Renal cortex interstitium (tissue), 11 donors: ENCODE results near the gene PTPRN2. TPM values are rescaled to one million over a fixed set of nuclear protein-coding genes. Genes with fewer than 3 reads are reported as not detected.
"Not testable (repeated sequence)": the region's sequence is repeated elsewhere in the genome, so short reads cannot be mapped to it uniquely, and the experiment has no call there.

Source experiments
- DNase-seq, 11 donors: peaks; one replicate each; pipeline ENCODE4 v3.0.0-alpha.2; 2013; ENCODE audit warnings: low read depth in 9 of 11, low spot score in 4 of 11; ENCODE audit errors: extremely low read depth in 1 of 11
- polyA plus RNA-seq, 3 donors: library from polyadenylated mRNA; unstranded; fragments of 120-200 nt; gene quantifications; one replicate each; pipeline ENCODE4 v1.2.1, GENCODE V29; 2013; ENCODE audit not compliant: insufficient read length in 3 of 3

The PTPRN2 gene
- polyA plus RNA-seq, 3 donors, result 6.0 to 7.7 (median 7.2) TPM

- DNase-seq, result no peak
Observed at GRCh38 chr7:158318511-158318913, 269.1 kb downstream of the PTPRN2 start.

DNA sequence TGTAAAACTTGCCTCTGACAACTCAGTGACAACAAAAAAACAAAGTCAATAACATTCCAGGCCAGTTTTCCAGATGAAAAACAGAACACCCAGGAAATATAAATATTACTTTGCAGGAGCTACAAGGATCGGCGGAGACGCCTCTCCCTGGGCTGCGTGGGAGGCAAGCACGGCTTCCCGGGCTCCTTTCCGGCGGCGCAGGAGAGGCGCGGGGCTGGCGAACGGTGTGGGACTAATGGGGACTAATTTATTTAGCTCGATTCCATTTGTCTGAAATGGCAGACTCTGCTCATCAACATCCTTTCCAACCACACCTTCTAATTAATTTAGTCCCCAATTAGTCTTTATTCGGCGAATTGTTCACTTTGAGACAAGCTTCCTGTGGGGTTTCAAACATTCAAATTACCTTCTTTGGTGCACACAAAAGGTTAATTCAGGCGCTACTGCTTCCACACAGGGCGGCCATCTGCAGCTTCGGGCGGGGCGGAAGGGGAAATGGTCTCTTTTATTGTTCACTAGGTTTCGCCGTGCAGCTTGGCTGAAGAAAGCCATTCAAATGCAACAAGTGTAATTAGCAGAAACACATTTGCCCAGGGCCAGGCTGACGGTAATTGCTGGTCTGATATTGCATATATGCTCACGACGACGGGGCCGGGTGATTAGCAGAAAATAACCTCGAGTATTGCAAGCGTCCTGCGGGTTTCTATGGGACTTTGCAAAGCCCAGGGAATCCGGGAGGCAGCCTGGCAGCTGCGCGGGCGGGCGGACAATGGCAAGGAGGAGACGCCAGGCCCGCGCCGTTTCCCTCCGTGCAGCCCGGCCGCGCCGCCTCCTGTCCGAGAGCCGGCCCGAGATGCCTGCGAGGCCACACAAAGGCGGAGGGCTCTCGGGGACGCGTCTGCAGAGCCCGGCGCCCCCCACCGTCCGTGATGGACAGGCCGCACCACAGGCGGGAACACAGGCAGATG, 270.1 kb downstream of the PTPRN2 start:
- DNase-seq, result peak in 7 of 11 donors; percentile 13 to 49 (median 28)

GRCh38 chr7:158316466-158317031, 271.1 kb downstream of the PTPRN2 start:
- no peak for DNase-seq

DNA sequence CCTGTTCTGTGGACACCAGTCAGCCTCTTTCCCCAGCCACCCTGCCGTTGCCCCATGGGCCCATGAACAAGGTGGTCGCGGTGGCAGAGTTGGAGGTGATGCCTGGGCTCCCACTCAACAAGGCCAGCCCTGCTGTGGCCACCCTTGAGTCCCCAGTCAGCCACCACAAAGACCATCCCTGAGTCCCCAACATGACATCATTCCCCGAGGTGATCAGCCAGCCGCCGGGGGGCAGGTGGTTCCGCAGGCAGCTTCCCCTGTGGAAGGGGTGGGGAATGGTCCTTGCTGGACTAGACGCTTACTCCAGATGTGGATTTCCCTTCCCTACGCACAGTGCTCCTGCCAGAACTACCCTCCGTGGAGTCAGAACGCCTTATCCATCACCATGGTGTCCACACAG, 271.7 kb downstream of the PTPRN2 start:
- DNase-seq, result no peak

GRCh38 chr7:158315326-158315725, 272.3 kb downstream of the PTPRN2 start:
- no peak for DNase-seq

GRCh38 chr7:158314394-158314793, 273.2 kb downstream of the PTPRN2 start:
- DNase-seq, result no peak

GRCh38 chr7:158313931-158314330, 273.7 kb downstream of the PTPRN2 start:
- no peak for DNase-seq

- no peak for DNase-seq
Observed at GRCh38 chr7:158312789-158313188, 274.8 kb downstream of the PTPRN2 start.

GRCh38 chr7:158311791-158312190, 275.8 kb downstream of the PTPRN2 start:
- DNase-seq, result no peak

DNA sequence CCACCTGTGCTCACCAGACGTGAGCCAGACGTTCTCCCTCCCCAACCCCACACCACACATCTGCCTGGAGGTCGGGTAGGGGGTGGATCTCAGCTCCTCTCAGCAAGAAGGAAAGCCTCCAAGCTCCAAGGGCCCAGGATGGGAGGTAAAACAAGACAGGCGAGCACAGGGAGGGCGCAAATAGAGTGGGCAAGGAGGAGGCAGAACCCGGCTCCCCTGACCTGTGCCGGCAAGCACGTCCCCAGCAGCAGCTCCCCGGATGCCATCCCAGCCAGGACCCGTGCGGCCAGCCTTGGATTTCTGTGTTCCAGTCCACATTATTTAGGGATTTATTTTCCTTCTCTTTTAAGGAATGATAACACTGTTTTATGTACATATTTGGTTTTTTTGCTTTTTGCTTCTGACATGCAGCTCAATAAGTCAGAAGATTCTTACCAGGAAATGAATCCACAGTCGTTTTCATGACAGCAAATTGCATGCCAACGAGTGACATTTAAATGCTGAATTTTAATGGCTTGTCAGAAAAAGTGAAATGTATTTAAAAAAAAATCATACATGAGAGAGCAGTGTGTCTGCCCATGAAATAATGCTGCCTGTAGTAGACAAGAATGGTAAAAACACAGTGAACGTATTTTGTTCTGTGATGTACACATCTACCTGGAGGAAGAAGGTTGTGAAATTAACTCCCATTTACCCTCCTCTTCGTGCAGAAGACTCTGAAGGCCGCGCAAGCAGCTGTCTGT, 276.5 kb downstream of the PTPRN2 start:
- no peak for DNase-seq

GRCh38 chr7:158309868-158310763, 277.5 kb downstream of the PTPRN2 start:
- no peak for DNase-seq

- DNase-seq, result no peak
Observed at GRCh38 chr7:158308001-158308400, 279.6 kb downstream of the PTPRN2 start.

DNA sequence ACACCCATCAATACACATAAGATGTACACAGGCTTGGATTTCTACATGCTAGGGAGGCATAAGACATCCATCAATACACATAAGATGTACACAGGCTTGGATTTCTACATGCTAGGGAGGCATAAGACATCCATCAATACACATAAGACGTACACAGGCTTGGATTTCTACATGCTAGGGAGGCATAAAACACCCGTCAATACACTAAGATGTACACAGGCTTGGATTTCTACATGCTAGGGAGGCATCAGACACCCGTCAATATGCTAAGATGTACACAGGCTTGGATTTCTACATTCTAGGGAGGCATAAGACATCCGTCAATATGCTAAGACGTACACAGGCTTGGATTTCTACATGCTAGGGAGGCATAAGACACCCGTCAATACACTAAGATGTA, 283.6 kb downstream of the PTPRN2 start:
- not testable (repeated sequence) for DNase-seq

DNA sequence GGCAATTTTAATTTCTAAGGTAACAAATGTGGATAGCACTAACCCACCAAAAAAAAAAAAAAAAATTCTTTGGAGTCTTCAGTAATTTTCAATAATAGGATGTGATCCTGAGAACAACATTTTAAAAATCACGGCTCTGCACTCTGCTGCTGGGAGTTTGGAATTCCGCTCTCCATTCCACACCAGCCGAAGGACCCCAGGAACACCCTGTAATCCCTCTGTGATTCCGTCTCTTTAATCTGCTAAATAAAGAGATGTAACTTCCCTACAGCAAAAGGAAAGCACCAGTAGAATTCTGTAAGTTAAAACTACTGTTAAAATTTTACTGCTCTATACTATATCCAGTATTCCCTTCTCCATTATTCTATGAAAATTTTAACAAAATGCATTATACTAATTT, 284.5 kb downstream of the PTPRN2 start:
- DNase-seq, result no peak

GRCh38 chr7:158302274-158303070, 285.2 kb downstream of the PTPRN2 start:
- DNase-seq, result no peak

GRCh38 chr7:158301207-158301606, 286.4 kb downstream of the PTPRN2 start:
- no peak for DNase-seq

DNA sequence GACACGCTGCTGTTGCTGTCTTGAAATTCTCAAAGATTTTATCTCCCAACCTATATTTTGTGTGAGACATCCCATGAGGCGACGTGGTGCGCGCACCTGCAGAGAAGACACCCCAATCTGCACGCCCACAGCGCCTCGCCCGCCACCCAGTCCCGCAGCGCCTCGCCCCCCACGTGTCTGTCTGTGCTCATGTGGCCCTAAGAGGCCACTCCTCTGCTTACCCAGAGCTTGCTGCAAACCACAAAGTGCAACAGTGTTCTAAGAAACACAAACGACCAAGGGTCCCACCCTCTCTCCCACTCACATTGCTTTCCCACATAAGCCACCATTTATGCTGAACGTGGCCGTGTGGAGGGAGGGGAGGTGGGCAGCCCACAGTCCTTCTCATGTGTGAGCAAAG, 287.2 kb downstream of the PTPRN2 start:
- DNase-seq, result no peak

- no peak for DNase-seq
Observed at GRCh38 chr7:158299607-158300006, 288.0 kb downstream of the PTPRN2 start.
